Jurkat, Clone E6-1 (cell line): ENCODE measurements around the gene HCN4.

Experiments used
- DNase-seq: peaks from one replicate; pipeline ENCODE4 v3.0.0-alpha.2; 2011; ENCODE audit warnings: low read depth, low spot score
- H3K4me3 ChIP-seq: 2 replicates; pipeline ENCODE4 v1.5.1; 2011; ENCODE audit warnings: mild to moderate bottlenecking, low read length, control low read depth, moderate library complexity

HCN4 gene

GRCh38 chr15:73331991-73332925, 36.5 kb downstream of the HCN4 start:
- no peak for DNase-seq
- no peak overlapping the region for H3K4me3 ChIP-seq

DNA sequence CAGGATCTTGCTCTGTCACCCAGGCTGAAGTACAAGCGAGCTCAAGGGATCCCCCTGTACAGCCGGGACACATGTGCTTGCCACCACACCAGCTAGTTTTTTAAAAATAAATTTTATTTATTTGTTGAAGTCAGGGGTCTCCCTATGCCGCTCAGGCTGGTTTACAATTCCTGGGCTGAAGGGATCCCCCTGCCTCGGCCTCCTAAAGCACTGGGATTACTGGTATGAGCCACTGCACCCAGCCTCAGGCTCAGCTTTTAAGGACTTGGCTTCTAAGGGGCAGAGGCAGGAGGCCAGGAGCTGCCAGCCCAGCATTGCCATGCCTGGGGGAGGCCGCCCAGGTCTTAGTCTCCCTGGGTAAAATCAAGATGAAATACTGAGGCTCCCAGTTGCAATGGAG, 37.3 kb downstream of the HCN4 start:
- DNase-seq: no peak
- H3K4me3 ChIP-seq: no peak overlapping the region

GRCh38 chr15:73330206-73331051, 38.3 kb downstream of the HCN4 start:
- no peak for DNase-seq
- H3K4me3 ChIP-seq: no peak overlapping the region

DNA sequence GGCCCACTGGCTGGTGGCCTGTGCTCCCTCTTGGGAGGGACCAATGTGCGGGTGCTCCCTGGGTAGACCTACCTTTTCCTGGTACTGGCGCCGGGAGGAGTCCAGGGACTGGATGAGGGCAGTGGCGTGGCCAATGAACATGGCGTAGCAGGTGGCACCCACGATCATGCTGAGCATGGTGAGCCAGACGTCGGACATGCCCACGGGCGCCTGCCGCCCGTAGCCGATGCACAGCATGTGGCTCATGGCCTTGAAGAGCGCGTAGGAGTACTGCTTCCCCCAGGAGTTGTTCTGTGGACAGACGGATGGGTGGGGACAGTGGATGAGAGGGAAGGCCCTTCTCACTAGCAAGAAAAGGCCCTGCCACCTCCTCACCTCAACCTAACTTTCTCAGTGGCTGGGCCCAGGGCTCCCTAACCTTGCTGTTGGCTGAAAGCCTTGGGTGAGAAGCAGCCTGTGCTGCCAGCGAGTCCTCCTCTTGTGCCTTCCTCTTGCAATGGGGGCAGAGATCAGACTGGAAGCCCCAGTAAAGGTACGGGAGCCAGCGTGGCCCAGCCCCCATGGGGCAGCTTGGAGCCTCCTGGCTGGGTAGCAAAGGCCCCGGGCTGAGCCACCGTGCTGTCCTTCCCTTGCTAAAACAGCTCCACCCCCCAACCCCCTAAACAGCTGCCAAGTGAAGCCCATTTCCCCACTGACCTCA, 39.1 kb downstream of the HCN4 start:
- H3K4me3 ChIP-seq: no peak overlapping the region
- DNase-seq: no peak

DNA sequence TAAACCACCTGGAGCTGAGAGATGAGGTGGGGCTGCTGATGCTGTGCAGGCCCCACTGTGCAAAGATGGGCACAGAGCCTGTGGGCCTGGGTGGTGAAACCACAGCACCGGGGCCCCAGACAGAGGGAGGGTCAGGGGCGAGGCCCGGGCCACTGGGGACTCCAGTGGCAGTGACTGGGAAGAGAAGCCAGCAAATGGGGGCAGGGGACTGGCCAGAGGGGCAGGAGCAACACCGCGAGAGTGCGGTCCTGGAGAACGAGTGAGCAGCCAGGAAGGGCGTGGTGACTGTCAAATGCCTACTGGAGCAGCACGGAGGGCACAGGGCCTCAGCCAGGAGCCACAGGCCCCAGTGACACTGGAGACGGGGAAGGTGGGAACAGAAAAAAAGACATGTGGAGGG, 39.8 kb downstream of the HCN4 start:
- H3K4me3 ChIP-seq: no peak overlapping the region
- DNase-seq: no peak

GRCh38 chr15:73328149-73328820, 40.5 kb downstream of the HCN4 start:
- no peak for DNase-seq
- no peak overlapping the region for H3K4me3 ChIP-seq

GRCh38 chr15:73326157-73326556, 42.6 kb downstream of the HCN4 start:
- no peak for DNase-seq
- H3K4me3 ChIP-seq: no peak overlapping the region

GRCh38 chr15:73325191-73325861, 43.4 kb downstream of the HCN4 start:
- DNase-seq: peak; percentile 35
- no peak overlapping the region for H3K4me3 ChIP-seq

DNA sequence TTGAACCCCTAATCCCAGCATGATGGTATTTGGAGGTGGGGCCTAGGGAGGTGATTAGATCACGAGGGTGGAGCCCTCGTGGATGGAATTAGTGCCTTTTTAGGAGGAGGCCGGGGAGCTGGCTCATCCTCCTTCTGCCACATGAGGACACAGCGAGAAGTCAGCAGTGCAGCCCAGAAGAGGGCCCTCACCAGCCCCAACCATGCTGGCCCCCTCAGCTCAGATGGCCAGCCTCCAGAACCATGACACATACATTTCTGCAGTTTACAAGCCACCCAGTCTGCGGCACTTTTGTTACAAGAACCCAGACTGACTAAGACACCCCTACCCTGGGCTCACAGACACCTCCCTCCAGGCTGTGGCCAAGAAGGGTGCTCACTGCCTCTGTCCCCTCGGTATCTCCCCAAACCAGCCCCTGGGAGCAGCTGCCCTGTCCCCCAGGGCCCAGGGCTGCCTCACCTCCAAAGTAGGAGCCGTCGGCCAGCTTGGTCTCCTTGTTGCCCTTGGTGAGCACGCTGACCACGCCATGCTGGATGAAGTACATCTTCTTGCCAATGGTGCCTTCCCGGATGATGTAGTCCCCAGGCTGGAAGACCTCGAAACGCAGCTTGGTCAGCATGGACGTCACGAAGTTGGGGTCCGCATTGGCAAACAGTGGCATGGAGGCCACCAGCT, 44.1 kb downstream of the HCN4 start:
- H3K4me3 ChIP-seq: no peak overlapping the region
- no peak for DNase-seq

DNA sequence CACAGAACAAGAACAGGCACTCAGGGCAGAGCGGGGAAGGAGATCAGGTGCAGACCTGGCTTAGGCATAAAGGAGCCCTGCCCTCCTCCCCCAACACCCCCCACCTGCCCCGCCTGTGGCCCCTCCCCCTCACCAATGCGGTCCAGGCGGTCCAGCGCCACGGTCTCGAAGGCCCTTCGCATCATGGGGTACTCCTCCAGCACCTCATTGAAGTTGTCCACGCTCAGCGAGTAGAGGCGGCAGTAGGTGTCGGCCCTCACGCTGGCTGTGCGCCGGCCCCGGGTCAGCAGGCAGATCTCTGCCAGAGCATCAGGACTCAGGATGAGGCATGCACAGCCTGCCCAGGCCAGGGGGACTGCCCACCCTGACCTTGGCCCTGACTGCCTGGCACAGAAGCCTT, 44.8 kb downstream of the HCN4 start:
- no peak for DNase-seq
- no peak overlapping the region for H3K4me3 ChIP-seq

GRCh38 chr15:73323374-73323955, 45.3 kb downstream of the HCN4 start:
- no peak overlapping the region for H3K4me3 ChIP-seq
- no peak for DNase-seq

- no peak for DNase-seq
- H3K4me3 ChIP-seq: no peak overlapping the region
Measured at GRCh38 chr15:73322665-73323373, 45.9 kb downstream of the HCN4 start.

DNA sequence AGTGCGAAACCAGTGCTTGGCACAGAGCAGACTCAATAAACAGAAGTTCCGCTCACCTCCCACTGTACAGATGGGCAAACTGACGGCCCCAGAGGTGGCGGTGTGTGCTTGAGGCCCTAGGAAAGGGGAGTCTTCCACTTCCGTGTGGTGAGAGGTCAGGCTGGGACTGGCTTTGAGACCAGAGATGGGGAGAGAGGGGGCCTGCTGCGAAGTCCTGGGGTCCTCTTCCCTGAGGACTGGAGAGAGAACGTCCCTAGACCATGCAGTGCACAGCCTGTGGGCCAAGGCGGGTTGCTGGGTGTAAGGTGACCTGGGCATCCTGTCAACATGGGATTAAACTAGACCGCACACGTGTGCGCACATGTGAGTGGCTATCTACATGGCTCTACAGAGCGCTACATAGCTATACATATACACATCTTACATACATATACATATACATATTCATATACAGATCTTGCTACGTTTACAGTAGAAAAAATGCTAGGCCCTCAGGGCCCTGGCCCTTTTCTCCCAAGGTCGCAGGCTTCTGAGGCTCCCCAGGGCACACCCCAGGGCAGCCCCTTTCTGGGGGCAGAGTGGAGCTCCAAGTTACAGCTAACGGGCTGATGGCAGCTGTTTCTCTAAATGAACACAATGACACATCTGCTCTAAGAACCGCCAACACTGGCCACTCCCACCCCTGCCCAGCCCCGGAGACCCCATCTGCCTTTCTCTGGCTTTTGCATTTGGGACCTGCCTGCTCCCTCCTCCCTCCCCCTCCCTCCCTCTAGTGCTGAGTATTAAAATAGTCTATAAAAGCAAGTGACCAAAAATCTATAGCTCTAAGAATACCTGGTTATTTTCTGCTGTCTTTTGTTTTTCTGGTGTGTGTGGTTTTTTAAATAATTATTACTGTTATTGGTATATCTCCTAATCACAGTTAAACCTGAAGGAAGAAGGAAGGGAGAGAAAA, 47.0 kb downstream of the HCN4 start:
- H3K4me3 ChIP-seq: no peak overlapping the region
- DNase-seq: no peak

- H3K4me3 ChIP-seq: no peak overlapping the region
- no peak for DNase-seq
Measured at GRCh38 chr15:73320619-73321180, 48.1 kb downstream of the HCN4 start.

GRCh38 chr15:73319460-73320245, 49.1 kb downstream of the HCN4 start:
- DNase-seq: no peak
- no peak overlapping the region for H3K4me3 ChIP-seq
